PC-3 (cell line): ENCODE measurements around the gene GPR21. TPM values are rescaled to one million over a fixed set of nuclear protein-coding genes. Genes with fewer than 3 reads are reported as not detected.

Experiments
- ATAC-seq: fragments of 200-7000 bp; cut with Tn5 transposase; 2 replicates; pipeline ENCODE4 v1.9.1; 2020; ENCODE audit warnings: mild to moderate bottlenecking, moderate library complexity
- BruUV-seq: library from RNA; stranded (reverse); fragments of 400-500 nt; replicated peaks from 2 replicates; lab custom pipeline; 2021; lab: Mats Ljungman, UMichigan
- CTCF ChIA-PET: fragments of 300-600 bp; sonication (Branson Sonifier 250); formaldehyde crosslinking; loops from one replicate; lab custom pipeline; 2022; ENCODE audit warnings: antibody characterized with exemption; lab: Charles Lee
- POLR2A ChIA-PET: fragments of 300-600 bp; sonication (Branson Sonifier 250); formaldehyde crosslinking; loops from one replicate; lab custom pipeline; 2022; ENCODE audit warnings: antibody characterized with exemption; ENCODE audit not compliant: unreplicated experiment; lab: Charles Lee
- DNase-seq: peaks from one replicate; pipeline ENCODE4 v3.0.0-alpha.2; 2015
- H2AFZ ChIP-seq: fragments of 300-600 bp; sonication (generic); 2 replicates; pipeline ENCODE4 v1.6.0; 2016; ENCODE audit warnings: antibody characterized with exemption, low read length
- H3F3A ChIP-seq: fragments of 300-600 bp; sonication (generic); one replicate; pipeline ENCODE4 v1.6.0; 2017; ENCODE audit warnings: antibody characterized with exemption, low read length, control low read depth, mild to moderate bottlenecking; ENCODE audit not compliant: unreplicated experiment
- H3K27ac ChIP-seq: fragments of 300-600 bp; sonication (generic); 2 replicates; pipeline ENCODE4 v1.5.1; 2016; ENCODE audit warnings: mild to moderate bottlenecking, low read length
- H3K27me3 ChIP-seq: fragments of 300-600 bp; sonication (generic); 2 replicates; pipeline ENCODE4 v1.6.1; 2016; ENCODE audit warnings: low read length, mixed read lengths
- H3K36me3 ChIP-seq: fragments of 300-600 bp; sonication (generic); 2 replicates; pipeline ENCODE4 v1.6.1; 2016; ENCODE audit warnings: low read depth, mixed run types, low read length, mixed read lengths
- H3K4me1 ChIP-seq: fragments of 300-600 bp; sonication (generic); 2 replicates; pipeline ENCODE4 v1.5.1; 2016; ENCODE audit warnings: low read length; ENCODE audit not compliant: insufficient read depth
- H3K4me2 ChIP-seq: fragments of 300-600 bp; sonication (generic); 2 replicates; pipeline ENCODE4 v1.6.0; 2016; ENCODE audit warnings: low read length
- H3K4me3 ChIP-seq: fragments of 300-600 bp; sonication (generic); 2 replicates; pipeline ENCODE4 v1.5.1; 2016; ENCODE audit warnings: mild to moderate bottlenecking, low read length, mixed read lengths
- H3K79me2 ChIP-seq: fragments of 300-600 bp; sonication (generic); 2 replicates; pipeline ENCODE4 v1.6.1; 2017; ENCODE audit warnings: low read length, mixed read lengths
- H3K9ac ChIP-seq: fragments of 300-600 bp; sonication (generic); 2 replicates; pipeline ENCODE4 v1.6.0; 2016; ENCODE audit warnings: mild to moderate bottlenecking, low read length
- H3K9me2 ChIP-seq: fragments of 300-600 bp; sonication (generic); replicated peaks from 2 replicates; pipeline ENCODE4 v1.6.1; 2016; ENCODE audit warnings: mixed run types, low read length, mixed read lengths
- H3K9me3 ChIP-seq: fragments of 300-600 bp; sonication (generic); 2 replicates; pipeline ENCODE4 v1.6.1; 2016; ENCODE audit warnings: low read length, mixed read lengths
- H4K20me1 ChIP-seq: fragments of 300-600 bp; sonication (generic); 2 replicates; pipeline ENCODE4 v1.6.1; 2016; ENCODE audit warnings: low read length, mixed read lengths
- CTCF ChIP-seq: fragments of 300-600 bp; sonication (generic); conservative IDR thresholded peaks from 2 replicates; pipeline ENCODE4 v1.5.1; 2017; ENCODE audit warnings: antibody characterized with exemption, low read depth, mild to moderate bottlenecking, low read length
- EZH2 ChIP-seq: fragments of 300-600 bp; sonication (generic); IDR thresholded peaks from one replicate; pipeline ENCODE4 v1.6.1; 2017; ENCODE audit warnings: antibody characterized with exemption, mild to moderate bottlenecking, low read length; ENCODE audit not compliant: unreplicated experiment
- EZH2phosphoT487 ChIP-seq: fragments of 300-600 bp; sonication (generic); IDR thresholded peaks from 2 replicates; pipeline ENCODE4 v1.6.1; 2018; ENCODE audit warnings: mild to moderate bottlenecking, antibody characterized with exemption, low read length, borderline replicate concordance
- intact Hi-C: fragments of 100-400 bp; cut with micrococcal nuclease; formaldehyde crosslinking; loops from 2 replicates; pipeline ENCODE4 v1.9.0; 2023
- total RNA-seq: library from RNA; depleted of rRNA; stranded (reverse); fragments of >200 nt; gene quantifications from 2 replicates; pipeline ENCODE4 v1.2.3, GENCODE V29; 2014

Gene GPR21
- total RNA-seq, 1 experiment from 2014 or later: 0.15 TPM

DNA sequence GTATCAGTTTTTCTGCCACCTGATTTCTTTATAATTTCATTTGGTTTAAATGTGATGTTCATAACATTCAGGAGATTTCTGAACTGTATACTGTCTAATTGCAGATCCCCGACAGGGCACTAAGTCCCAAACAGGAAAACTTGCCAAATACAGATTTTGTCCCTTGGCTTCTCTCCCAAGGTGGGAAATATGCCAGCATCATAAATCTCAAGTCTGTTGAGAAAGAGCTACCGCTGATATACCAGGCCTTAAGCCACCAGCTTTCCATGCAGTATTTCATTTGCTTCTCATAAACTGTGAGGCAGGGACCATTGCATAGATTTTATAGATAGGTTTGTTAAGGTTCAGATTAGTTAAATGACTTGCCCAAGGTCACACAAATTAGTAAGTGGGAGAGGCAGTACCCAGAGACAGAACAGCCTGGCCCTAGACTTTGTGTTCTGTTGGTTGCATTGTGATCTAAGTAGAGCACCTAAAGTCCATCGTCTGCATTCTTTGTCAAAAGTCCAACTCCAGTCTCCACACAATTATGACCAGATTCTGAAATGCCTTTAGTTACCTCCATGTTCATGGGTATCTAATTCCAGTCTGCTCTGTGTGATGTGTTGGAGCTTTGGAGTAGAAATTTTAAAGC lies 16.2 kb downstream of the GPR21 start:
- intact Hi-C loops: no loop called here
- H3K4me2 ChIP-seq: no peak overlapping the region

DNA sequence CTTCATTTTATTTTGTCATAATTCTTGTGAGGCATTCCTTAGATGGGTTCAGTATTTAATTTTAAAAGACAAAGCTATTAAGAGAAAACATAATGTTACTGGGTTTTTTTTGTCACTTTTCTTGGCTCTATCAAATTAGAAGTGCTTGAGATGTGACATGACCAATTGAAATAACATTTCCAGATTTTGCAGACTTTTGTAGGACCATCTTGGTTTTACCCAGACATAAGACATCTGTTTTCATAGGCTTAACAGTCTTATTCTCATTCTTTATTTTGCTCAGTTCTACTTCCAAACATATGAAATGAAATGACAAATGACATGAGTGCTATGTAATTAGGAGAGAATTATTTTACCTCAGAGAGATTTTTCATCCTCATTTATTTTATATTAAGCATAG lies 19.6 kb downstream of the GPR21 start:
- Histone ChIP-seq H3K36me3 (0 out of 2 replicates have a peak, but pooled peaks cover 6% of the 10 kb centered on the region), H3K4me2 (no peak overlapping the region), H3K27me3 (no peaks in the 10 kb centered on the region), H3K9ac (no peak overlapping the region), H3K9me3 (no peaks in the 10 kb centered on the region), H4K20me1 (no peaks in the 10 kb centered on the region), H2AFZ (no peak overlapping the region), H3K79me2 (no peaks in the 10 kb centered on the region), H3K4me1 (no peaks in the 10 kb centered on the region), H3K9me2 (no peaks in the 10 kb centered on the region), H3F3A (no peaks in the 10 kb centered on the region), H3K27ac (no peak overlapping the region), H3K4me3 (no peak overlapping the region)
- intact Hi-C loops: no loop called here
- TF ChIP-seq EZH2phosphoT487 (no peak), EZH2 (no peak), CTCF (no peak)
- ChIA-PET POLR2A (no interaction called here), CTCF (no interaction called here)
- BruUV-seq: no TSS peak
- ATAC-seq: no peak
- no peak for DNase-seq

More for the DNA sequence above, 16.2 kb downstream of the GPR21 start:
- Histone ChIP-seq H2AFZ (no peak overlapping the region), H3K9me2 (no peaks in the 10 kb centered on the region), H4K20me1 (no peaks in the 10 kb centered on the region), H3K4me3 (no peak overlapping the region), H3K4me1 (no peaks in the 10 kb centered on the region), H3K79me2 (no peaks in the 10 kb centered on the region), H3K9me3 (no peaks in the 10 kb centered on the region), H3K36me3 (0 out of 2 replicates have a peak, but pooled peaks cover under 1% of the 10 kb centered on the region), H3K27me3 (no peaks in the 10 kb centered on the region), H3K9ac (no peak overlapping the region), H3F3A (no peaks in the 10 kb centered on the region), H3K27ac (no peak overlapping the region)
- DNase-seq (no peak), ATAC-seq (no peak)
- TF ChIP-seq EZH2phosphoT487 (no peak), EZH2 (no peak)
- BruUV-seq: no TSS peak
- POLR2A ChIA-PET: no interaction called here
- CTCF ChIA-PET: no interaction called here

DNA sequence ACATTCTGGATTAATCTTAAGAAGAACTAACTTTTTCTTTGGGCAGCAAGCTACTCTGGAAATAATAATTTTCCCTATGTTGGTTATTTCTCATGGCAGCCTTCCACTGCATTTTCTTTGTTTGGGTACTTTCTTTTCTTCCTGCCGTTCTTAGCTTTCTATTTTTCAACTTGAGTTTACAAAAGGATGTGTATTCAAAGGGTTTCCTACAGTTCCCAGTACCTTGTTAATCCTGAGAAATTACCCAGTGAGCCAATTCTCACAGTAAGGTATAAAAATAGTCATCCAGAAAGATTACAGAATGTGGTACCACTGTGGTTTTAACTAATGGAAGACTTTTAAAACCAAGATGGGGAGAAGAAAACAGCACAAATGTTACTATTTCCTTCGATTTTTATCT lies 20.2 kb downstream of the GPR21 start:
- no peak overlapping the region for H3K27ac ChIP-seq
- ATAC-seq (no peak), DNase-seq (no peak)
- CTCF ChIA-PET: no interaction called here
- H3K9ac ChIP-seq: no peak overlapping the region
- H3K79me2 ChIP-seq: no peaks in the 10 kb centered on the region
- POLR2A ChIA-PET: no interaction called here
- intact Hi-C loops: no loop called here
- no peak overlapping the region for H3K4me2 ChIP-seq
- no peak for TF ChIP-seq CTCF
- no peak for TF ChIP-seq EZH2phosphoT487
- no peak for TF ChIP-seq EZH2
- no peaks in the 10 kb centered on the region for H4K20me1 ChIP-seq
- H3K9me2 ChIP-seq: no peaks in the 10 kb centered on the region
- H2AFZ ChIP-seq: no peak overlapping the region
- H3K4me3 ChIP-seq: no peak overlapping the region
- 0 out of 2 replicates have a peak, but pooled peaks cover 6% of the 10 kb centered on the region for H3K36me3 ChIP-seq
- no peaks in the 10 kb centered on the region for H3F3A ChIP-seq
- peaks cover 5% of the 10 kb centered on the region for H3K4me1 ChIP-seq
- no peaks in the 10 kb centered on the region for H3K9me3 ChIP-seq
- no peaks in the 10 kb centered on the region for H3K27me3 ChIP-seq
- BruUV-seq: no TSS peak
